GM19324 (cell line): ENCODE measurements around the gene NBEA.

Experiments used
- ATAC-seq: cut with Tn5 transposase; IDR thresholded peaks from one replicate; pipeline ENCODE4 v1.9.1; 2021; ENCODE audit warnings: mild to moderate bottlenecking, moderate library complexity; ENCODE audit not compliant: unreplicated experiment, low FRiP score

The NBEA gene

DNA sequence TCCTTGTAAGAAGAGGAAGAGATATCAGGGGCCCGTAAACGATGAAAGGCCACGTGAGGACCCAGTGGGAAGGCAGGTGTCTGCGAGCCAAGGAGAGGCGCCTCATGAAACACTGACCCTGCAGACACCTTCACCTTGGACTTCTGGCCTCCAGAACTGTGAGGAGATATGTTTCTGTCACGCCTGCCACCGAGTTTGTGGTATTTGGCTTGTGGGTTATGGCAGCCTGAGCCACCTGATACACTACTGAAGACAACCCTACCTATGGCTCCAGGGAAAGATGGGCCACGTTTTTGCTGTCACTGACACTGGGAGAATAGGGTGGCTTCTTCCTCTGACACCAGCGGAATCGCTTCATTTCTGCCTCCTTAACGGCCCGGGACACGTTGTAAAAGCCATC, 752.0 kb downstream of the NBEA start:
- ATAC-seq, result no peak

DNA sequence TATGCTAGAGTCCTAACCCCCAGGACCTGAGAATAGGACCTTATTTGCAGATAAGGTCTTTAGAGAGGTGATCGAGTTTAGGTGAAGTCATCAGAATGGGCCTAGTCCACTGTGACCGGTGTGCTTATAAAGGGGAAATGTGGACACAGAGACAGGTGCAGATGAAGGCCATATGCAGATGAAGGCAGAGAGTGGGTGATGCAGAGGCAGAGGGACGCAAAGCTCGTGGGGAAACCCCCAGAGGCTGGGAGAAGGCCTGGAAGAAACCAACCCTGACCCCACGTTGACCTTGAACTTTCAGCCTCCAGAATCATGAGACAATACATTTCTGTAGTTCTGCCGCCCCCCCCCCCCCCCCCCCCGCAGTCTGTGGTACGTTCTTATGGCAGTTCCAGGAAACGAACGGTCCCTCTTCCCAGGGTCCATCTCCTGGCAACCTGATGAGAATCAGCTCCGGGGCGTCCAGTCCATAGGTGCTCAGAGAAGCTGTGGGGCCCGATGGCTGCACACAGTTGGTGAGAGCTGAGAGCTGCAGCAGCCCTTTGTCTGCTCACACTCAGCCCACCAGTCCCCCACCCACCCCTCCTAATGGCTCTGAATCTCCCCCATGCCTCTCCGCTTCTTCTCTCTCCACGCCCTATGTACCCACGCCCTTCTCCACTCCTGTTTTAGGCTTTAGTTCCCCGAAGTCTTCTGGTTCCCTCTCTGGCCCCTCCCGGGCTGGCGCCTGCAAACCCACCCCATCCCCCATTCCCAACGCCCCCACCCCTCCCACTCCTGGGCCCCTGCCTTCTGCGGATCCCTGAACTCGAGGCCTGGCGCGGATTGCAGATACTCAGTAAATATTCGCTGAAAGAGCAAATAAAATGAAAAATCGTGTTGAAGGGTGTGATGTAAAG, 752.7 kb downstream of the NBEA start:
- no peak for ATAC-seq

DNA sequence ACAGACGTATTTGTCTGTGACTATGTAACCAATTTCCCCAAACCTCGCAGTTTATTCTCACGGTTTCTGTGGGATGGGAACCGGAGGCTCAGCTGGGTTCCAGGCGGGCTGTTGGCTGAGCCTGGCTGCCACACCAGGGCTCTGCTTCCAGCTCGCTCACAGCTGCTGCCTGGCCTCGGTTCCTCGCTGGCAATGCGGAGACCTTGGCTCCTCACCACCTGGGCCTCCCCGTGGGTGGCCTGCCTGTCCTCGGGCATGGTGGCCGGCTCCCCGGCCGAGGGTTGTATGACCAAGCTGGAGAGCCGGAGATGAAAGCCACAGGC, 753.3 kb downstream of the NBEA start:
- no peak for ATAC-seq

DNA sequence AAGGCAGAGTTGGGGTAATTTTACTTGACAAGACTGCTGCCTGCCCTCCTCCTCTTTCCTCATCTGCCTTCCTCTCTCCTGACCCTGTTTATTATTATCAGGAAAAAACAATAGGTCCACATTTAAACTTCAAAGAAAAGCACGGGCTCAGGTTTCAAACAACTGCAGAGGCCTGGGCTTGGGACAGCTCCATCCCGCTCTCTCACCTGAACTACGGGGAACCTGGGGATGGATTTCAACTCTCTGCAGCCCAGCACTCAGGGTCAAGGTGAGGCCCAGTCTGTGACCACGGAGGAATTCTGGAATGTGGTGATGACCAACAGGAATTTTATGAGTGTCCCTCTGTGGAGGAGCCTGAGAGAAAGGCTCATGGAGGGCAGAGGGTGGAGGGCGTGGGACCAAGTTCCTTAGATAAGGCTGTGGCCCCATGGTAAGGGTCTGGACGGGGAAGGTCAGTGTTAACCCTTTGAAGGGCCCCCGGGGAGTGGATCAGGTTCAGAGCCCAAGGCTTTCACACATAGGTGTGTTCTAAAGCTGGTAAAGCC, 755.2 kb downstream of the NBEA start:
- no peak for ATAC-seq

DNA sequence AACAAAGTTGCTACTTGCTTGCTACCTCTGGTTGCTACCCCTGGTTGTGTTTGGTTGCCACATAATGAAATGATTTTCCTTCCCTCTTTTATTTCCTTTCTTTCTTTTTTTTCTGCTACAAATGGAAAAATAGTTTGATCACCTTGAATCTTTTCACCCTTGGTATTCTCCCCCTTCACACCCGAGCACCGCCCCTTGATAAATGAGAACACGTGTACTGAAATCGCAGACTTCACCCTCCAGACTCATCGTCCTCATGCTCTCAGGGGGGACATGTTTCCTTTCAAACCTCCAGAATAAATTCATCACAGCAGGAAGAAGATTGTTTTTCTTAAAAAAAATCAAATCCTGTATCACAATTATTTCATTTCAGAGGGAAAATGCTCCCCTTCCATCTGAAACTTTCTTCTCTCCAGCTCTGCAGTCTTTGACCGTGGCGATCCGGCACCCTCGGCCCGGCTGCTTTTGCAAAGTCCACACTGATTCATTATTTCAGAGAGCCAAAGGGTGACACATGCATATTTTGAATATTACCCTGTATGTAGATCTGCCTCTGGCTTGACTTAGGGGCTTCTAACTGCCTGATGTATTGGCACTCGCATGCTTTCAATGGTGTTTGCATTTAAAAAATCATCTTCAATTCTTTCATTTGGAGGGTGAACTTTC, 757.0 kb downstream of the NBEA start:
- ATAC-seq, result no peak

DNA sequence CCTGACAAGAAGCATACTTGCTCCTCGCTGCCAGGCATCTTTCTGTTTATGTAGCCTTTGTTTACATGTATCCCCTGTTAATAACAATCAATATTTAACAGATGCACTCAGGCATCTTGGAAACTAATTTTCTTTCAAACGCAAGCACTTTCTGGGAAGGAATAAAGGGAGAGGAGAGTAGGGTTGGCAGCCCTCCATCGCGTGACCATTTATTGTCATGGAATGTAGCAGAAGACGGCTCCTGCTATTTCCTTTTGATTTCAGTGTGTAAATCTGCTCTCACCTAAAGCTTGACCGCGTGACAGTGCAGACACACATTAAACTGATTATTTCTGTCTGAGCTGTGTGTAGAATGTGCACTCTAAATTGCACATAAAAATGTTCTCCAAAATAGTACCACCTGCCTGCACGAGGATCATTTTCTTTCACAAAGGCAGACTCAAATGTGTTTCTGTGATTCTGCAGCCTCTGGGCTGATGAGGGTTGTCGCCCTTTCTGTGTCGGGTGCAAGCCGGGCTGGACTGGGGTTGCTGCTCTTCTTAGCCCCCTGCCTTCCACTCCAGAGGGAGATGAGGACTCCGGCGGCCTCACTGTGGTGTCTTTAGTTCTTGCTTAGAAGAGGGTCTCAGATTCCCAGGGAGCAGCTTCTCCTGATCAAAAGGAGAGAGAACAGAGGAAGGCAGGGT, 757.9 kb downstream of the NBEA start:
- no peak for ATAC-seq

DNA sequence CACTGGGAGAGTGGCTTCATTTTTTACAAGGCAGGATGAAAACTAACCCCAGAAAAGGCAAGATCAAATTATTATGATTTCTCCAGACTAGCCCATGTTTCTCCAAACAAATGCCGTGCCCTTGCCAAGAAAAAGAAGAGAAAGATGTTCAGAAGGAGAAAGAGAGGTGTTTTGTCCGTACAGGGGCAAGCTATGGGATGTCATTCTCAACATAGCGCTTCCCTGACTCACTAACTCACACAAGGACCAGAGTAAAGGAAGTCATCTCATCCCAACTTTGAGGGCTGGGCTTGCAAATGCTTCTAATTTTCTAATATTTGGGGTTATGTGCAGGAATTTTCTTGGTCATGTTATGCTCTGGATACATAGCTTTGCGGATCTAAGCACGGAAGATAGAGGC, 758.6 kb downstream of the NBEA start:
- no peak for ATAC-seq

DNA sequence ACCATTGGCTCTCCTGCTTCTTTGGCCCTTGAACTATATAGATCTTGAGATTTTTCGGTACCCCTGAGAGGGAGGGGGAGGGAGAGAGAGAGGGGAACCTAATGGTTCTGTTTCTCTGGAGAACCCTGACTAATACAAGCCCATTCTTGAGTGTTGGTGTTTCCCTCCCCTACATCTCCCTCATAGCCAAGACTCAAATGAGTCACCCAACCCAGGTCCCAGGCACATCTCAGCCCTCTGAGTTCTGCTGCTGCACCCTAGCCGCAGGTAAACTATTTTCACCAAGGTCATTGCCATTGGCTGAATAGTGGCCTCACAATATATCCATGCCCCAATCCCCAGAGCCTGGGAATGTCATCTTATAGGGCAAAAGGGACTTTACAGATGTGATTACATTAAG, 760.2 kb downstream of the NBEA start:
- no peak for ATAC-seq

DNA sequence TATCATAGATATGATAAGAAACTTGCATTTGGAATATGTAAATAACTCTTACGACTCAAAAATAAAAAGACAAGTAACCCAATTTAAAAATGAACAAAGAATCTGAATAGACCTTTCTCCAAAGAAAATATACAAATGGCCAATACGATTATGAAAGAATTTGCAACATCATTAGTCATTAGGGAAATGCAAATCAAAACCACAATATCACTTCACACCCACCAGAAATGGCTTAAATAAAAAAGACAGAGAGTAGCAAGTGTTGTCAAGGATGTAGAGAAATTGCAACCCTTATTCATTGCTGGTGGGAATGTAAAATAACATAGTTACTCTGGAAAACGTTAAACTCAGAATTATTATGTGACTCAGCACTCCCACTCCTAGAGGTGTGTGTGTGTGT, 761.0 kb downstream of the NBEA start:
- ATAC-seq, result no peak

DNA sequence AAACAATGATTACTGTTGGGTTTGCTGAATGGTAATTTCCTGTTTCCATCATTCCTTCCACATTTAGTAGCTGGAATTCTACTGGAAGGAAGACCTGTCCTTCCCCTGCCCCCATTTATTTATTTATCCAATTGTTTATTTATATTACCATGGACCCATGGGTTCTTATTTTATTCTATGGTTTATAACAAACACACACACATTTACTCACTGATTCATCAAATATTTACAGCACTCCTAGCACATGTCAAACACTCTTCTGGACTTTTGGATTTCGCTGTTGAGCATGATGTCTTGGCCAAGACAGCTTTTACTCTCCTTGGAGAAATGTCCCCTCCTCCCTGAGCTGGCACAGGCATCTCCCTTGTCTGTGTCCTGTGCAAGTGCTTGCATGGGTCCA, 762.3 kb downstream of the NBEA start:
- no peak for ATAC-seq

DNA sequence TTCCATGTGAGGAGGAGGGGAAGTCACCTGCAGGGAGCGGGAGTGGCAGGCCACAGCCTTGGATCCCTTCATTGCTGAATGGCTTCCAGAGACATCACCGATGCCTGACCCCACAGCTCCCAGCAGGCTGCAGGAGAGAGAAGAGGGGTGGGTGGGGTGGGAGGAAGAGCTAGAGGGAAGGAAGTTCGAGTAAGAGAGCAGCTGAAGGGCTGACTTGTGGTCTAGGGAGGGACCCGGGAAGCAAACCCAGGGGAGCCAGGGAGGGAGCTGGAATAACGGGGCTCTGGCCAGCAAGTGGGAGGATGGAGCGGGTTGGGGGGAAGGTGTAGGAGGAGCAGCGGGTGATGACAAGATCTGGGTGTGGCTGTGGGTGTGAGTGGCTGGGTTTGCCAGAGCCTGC, 764.2 kb downstream of the NBEA start:
- no peak for ATAC-seq

DNA sequence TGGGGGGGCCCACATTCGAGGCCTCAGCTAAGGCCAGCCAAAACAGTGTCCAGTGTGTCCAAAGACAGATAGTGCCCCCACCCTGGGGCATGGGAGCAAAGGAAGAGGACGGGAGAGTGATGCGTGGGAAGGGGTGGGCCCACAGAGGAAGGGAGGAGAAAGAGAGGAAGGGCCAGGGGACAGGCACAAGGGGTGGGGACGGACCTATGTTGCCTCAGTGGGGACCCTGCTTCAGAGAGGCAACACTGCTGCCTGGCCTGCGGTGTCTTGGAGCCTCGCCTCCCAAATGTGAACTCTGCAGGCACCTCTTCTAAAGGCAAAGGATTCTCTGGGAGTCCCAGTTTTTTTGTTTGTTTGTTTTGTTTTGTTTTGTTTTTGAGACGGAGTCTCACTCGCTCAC, 764.7 kb downstream of the NBEA start:
- ATAC-seq, result no peak

DNA sequence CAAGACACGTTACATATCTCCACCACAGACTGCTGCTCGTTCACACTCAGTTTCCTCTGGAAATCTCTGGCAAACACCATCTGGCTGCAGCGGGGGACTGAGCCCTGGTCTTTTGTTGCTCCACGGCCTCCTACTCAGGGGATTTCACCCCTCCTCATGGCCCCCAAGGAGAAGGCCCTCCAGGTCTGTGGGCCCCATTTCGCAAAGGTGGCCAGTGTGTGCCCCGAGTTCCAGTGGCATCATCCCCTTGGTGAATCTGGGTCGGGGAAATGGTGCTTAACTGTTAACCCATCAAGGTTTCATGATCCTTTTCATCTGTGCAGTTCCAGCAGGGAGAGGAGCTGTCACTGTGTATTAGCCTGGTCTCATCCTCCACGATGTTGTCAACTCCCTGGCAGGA, 769.8 kb downstream of the NBEA start:
- ATAC-seq, result no peak

DNA sequence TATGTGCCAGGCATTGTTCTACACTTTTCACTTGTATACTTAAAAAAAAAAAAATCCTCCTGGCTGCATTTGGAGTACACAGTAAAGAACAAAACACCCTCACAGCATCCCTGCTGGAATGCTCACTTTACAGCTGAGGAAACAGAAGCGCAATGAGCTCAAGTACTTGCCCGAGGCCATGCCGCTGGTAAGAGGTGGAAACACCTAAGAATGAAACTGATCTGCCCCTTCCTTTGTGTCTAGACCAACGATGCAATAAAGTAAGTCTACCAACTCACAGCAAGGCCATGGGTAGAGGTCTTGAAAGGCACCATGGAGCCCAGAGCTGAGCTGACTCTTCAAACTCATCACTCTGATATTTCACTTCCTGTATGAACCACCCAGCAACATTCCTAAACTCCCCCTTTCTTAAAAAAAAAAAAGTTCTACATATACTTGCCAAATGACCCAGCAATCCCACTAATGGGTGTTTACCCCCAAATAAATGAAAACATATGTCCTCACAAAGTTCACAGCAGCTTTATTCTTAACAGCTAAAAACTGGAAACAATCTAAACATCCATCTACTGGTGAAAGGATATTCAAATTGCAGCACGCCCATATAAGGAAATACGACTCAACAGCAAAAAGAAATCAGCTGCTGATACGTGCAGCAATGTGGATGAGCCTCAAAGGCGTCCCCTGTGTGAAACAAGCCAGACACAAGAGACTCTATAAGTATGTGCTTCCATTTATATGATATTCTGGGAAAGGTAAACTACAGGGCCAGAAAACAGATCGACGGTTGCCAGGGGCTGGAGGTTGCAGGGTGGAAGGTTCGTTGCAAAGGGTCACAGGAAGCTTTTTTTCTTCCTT, 771.1 kb downstream of the NBEA start:
- no peak for ATAC-seq

DNA sequence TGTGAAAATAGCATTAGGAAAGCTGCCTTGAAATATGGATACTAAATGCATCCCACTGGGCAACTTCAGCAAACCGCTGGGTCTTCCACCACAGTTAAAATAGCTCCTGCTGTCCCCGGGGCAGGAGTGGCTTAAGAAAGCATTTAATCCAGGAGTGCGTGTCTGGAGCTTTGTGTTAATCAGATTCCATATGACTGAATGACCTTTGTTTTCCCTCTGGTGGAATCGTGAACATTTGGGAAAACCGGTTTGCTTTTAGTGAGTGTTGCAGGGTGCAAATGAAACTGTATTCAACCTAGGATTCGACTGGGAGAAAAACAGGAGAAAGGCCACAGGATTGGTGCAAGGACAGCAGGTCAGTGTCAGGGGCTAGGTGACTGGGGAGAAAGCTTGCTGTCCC, 772.1 kb downstream of the NBEA start:
- no peak for ATAC-seq

DNA sequence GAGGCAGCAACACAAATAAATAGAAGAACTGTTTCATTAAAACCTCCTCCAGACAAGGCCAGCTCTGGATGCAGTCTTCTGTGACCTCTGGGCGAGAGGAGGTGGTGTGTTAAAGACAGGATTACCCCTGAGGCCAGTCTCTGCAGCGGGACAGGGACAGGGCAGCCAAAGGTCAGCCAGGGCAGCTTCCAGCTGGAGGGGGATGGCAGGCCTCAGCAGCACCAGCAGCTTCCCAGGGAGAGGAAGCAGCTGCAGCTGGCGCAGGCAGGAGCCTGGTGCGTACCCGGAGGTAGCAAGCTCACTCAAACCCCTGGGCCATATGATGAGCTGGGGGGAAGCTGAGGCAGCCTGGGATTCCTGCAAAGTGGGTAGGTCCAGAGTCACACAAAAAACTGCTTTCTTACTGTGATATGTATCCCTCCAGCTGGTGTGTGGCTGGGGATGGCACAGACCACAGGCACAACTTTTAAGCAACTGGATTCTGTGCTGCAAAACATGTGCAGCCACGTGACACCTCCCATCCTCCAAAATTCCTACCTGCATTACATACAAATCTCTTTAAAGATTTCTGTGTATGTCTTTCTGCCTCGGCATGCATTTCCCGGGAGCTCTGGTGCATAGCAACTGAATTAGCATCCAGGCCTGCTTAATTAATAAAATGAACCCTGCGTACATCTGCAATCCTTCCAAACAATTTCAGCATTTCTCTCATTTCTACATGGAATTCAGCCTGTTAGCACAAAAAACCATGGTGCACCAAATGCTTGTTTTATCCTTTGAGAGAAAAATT, 772.7 kb downstream of the NBEA start:
- ATAC-seq, result no peak

DNA sequence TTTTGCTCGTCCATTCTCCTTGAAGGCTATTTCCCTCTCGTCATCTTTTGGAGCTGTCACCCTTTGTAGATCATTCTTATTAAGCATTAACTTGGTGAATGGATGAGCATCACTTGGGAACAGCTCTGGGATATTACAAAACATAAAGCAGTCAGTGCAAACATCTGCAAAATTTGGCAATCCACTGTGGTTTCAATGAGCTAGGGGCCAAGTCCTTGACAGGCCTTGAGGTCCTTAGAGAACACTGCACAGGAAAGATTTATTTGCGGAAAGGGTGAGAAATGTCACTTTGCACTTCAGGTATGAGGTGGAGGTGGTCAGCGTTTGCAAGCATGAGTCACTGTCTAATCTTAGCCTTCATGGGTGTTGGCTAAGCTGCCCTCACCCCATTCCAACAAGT, 774.1 kb downstream of the NBEA start:
- no peak for ATAC-seq

DNA sequence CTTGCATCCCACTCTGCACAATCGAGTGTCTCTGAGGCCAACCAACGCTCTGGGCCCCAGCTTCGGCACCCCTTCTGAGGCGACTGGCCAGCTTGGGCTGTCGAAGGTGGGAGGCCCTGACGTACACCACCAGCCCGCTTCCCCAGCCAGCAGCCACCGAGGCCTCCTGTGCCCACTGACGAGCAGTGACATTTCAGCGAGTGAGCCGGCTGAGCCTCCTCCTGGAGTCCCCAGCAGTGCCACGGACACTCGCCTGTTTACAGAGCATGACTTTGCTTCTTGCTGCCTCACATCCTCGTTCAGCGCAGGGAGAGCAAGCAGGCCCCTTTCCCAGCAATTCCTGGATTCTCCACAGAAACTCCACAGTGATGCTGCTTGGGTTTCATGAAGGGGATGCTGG, 774.7 kb downstream of the NBEA start:
- no peak for ATAC-seq

DNA sequence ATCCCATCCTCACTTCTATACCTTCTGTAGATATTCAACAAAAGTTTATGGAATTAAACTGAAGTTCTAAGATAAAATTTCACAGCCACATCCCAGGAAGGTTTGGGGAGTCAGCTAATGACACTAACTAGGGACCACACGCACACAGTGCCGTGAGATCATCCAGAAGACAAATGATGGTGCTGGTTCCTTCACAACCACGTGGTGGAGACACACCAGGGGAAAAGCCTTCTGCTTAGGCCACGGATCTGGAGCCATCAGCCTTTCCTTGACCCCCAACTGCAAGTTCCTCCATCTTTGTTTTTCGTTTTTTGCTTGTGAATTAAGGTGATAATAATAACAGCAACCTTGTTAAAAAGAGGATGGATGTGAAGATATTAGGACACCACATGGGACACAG, 776.0 kb downstream of the NBEA start:
- ATAC-seq, result no peak

DNA sequence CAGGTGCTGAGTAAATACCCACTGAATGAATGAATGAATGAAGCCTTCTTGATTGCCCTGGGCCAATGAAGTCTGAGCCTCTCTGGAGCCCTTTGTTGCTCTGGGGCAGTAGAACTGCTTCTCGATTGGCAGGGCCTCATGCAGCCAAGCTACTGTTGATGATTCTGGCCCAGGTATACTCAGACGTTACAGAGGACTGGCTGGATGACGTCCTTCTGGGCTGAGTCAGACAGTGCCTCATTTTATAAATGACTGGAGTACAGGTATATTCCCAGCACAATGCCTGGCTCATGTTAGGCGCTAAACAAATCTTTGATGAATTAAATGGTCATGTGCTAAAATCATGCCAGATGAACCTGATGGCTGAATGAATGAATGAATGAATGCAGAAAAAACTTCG, 778.2 kb downstream of the NBEA start:
- no peak for ATAC-seq
